GM12878 (cell line): Measurements from ENCODE around the gene RAPGEF6. TPM values are rescaled to one million over a fixed set of nuclear protein-coding genes. Genes with fewer than 3 reads are reported as not detected.

ENCODE experiments used
- ATAC-seq: fragments of 200-7000 bp; cut with Tn5 transposase; 3 replicates; pipeline ENCODE4 v1.9.1; 2020; ENCODE audit warnings: mild to moderate bottlenecking, moderate library complexity
- BruUV-seq: library from RNA; stranded (reverse); fragments of 400-500 nt; replicated peaks from 2 replicates; lab custom pipeline; 2021; lab: Mats Ljungman, UMichigan
- CTCF ChIA-PET: fragments of 300-600 bp; sonication (Branson Sonifier 250); formaldehyde crosslinking; extraction: SDS; loops from one replicate; lab custom pipeline; 2021; ENCODE audit warnings: inconsistent platforms; lab: Yijun Ruan, JAX
- POLR2A ChIA-PET: fragments of 350-600 bp; formaldehyde crosslinking; extraction: SDS; loops from one replicate; lab custom pipeline; 2021; ENCODE audit warnings: inconsistent platforms; lab: Charles Lee
- RAD21 ChIA-PET: fragments of 300-600 bp; sonication (Branson Sonifier 250); formaldehyde crosslinking; loops from one replicate; lab custom pipeline; 2023; ENCODE audit warnings: antibody characterized with exemption; ENCODE audit not compliant: unreplicated experiment; lab: Charles Lee
- SMC1A ChIA-PET: fragments of 300-600 bp; sonication (Branson Sonifier 250); formaldehyde crosslinking; loops from one replicate; lab custom pipeline; 2023; ENCODE audit not compliant: unreplicated experiment, uncharacterized antibody; lab: Charles Lee
- DNase-seq: peaks from one replicate; pipeline ENCODE4 v3.0.0-alpha.2; 2011; ENCODE audit warnings: low read depth, low spot score
- FAIRE-seq: peaks from 3 replicates; lab custom pipeline; 2011; peaks lifted over from hg19 to GRCh38; lab: Jason Lieb, UNC
- H2AFZ ChIP-seq: 2 replicates; pipeline ENCODE4 v1.6.0; 2011; ENCODE audit warnings: low read depth, low read length, control low read depth; ENCODE audit not compliant: control insufficient read depth
- H3K27ac ChIP-seq: 2 replicates; pipeline ENCODE4 v1.5.1; 2011; ENCODE audit warnings: control low read depth; ENCODE audit not compliant: control insufficient read depth, insufficient read depth
- H3K27me3 ChIP-seq, 2 experiments: replicated peaks in 1 of 2; 2 replicates each; pipeline versions ENCODE4 v1.6.0 to v1.6.1; 2011; ENCODE audit warnings: low read length in 1 of 2; ENCODE audit not compliant: control insufficient read depth in 2 of 2, insufficient read depth in 2 of 2
- H3K36me3 ChIP-seq, 2 experiments: 2 replicates each; pipeline ENCODE4 v1.5.1; 2011; ENCODE audit warnings: low read length in 1 of 2; ENCODE audit not compliant: control insufficient read depth in 2 of 2, insufficient read depth in 2 of 2
- H3K4me1 ChIP-seq: 2 replicates; pipeline ENCODE4 v1.6.1; 2011; ENCODE audit warnings: mild to moderate bottlenecking, low read length, moderate library complexity, mixed read lengths; ENCODE audit not compliant: control insufficient read depth, insufficient read depth
- H3K4me2 ChIP-seq: 2 replicates; pipeline ENCODE4 v1.6.0; 2011; ENCODE audit warnings: control low read depth; ENCODE audit not compliant: control insufficient read depth, insufficient read depth
- H3K4me3 ChIP-seq: fragments of 200-600 bp; sonication (generic); 2 replicates; pipeline ENCODE4 v1.5.1; 2016
- H3K79me2 ChIP-seq: 2 replicates; pipeline ENCODE4 v1.6.0; 2011; ENCODE audit warnings: low read length; ENCODE audit not compliant: control insufficient read depth, insufficient read depth
- H3K9ac ChIP-seq: 2 replicates; pipeline ENCODE4 v1.8.0; 2011; ENCODE audit warnings: low read length, control low read depth, mixed read lengths; ENCODE audit not compliant: control insufficient read depth, insufficient read depth
- H3K9me3 ChIP-seq: replicated peaks from 3 replicates; pipeline ENCODE4 v1.5.1; 2011; ENCODE audit warnings: mild to moderate bottlenecking, low read length; ENCODE audit not compliant: control insufficient read depth, insufficient read depth
- H4K20me1 ChIP-seq: 2 replicates; pipeline ENCODE4 v1.6.0; 2011; ENCODE audit not compliant: control insufficient read depth, insufficient read depth
- CEBPB ChIP-seq, 2 experiments: fragments of 150-350 bp in 1 of 2; IDR thresholded peaks; 2 replicates each; pipeline ENCODE4 v1.6.1; 2012 to 2014; ENCODE audit warnings: low read depth in 2 of 2, low read length in 2 of 2, borderline replicate concordance in 1 of 2, inconsistent platforms in 1 of 2
- EED ChIP-seq: sonication (generic); IDR thresholded peaks from 2 replicates; pipeline ENCODE4 v1.6.1; 2016; ENCODE audit warnings: antibody characterized with exemption, low read depth
- ELK1 ChIP-seq: IDR thresholded peaks from 2 replicates; pipeline ENCODE4 v1.6.1; 2012; ENCODE audit warnings: low read depth, low read length, improper control_type of control experiment
- ESRRA ChIP-seq: IDR thresholded peaks from 2 replicates; pipeline ENCODE4 v1.6.1; 2012; ENCODE audit warnings: mild to moderate bottlenecking, low read length, improper control_type of control experiment
- GABPA ChIP-seq: IDR thresholded peaks from 2 replicates; pipeline ENCODE4 v1.6.1; 2014; ENCODE audit warnings: antibody characterized with exemption, low read depth, mild to moderate bottlenecking, inconsistent platforms
- HDAC6 ChIP-seq: fragments of 200-600 bp; sonication (generic); IDR thresholded peaks from one replicate; pipeline ENCODE4 v1.8.0; 2017; ENCODE audit warnings: antibody characterized with exemption; ENCODE audit not compliant: unreplicated experiment
- MXI1 ChIP-seq: fragments of 150-350 bp; IDR thresholded peaks from 2 replicates; pipeline ENCODE4 v1.6.1; 2011; ENCODE audit warnings: low read depth, mild to moderate bottlenecking, inconsistent platforms, low read length, improper control_type of control experiment
- NFIC ChIP-seq: IDR thresholded peaks from 2 replicates; pipeline ENCODE4 v1.6.1; 2012; ENCODE audit warnings: low read depth, mild to moderate bottlenecking, inconsistent platforms, low read length, moderate library complexity
- SIN3A ChIP-seq: IDR thresholded peaks from 2 replicates; pipeline ENCODE4 v1.6.1; 2012; ENCODE audit warnings: low read depth, low read length, improper control_type of control experiment
- SMC3 ChIP-seq: IDR thresholded peaks from 2 replicates; pipeline ENCODE4 v1.6.1; 2011; ENCODE audit warnings: low read length, improper control_type of control experiment, borderline replicate concordance
- SP1 ChIP-seq: IDR thresholded peaks from one replicate; pipeline ENCODE4 v1.6.1; 2011; ENCODE audit warnings: low read depth, low read length
- STAT3 ChIP-seq: IDR thresholded peaks from 2 replicates; pipeline ENCODE4 v1.6.1; 2011; ENCODE audit warnings: low read depth, low read length, improper control_type of control experiment
- TARDBP ChIP-seq: IDR thresholded peaks from 2 replicates; pipeline ENCODE4 v1.6.1; 2016; ENCODE audit warnings: borderline replicate concordance
- TBL1XR1 ChIP-seq: IDR thresholded peaks from 2 replicates; pipeline ENCODE4 v1.6.1; 2012; ENCODE audit warnings: low read depth, low read length, improper control_type of control experiment
- ZBED1 ChIP-seq: IDR thresholded peaks from 2 replicates; pipeline ENCODE4 v1.6.1; 2016; ENCODE audit warnings: borderline replicate concordance
- WGBS: methylation state at CpG from one replicate; pipeline ENCODE4 v1.1.6; 2016; ENCODE audit warnings: low lambda C conversion rate; ENCODE audit not compliant: insufficient replicate concordance, insufficient coverage; ENCODE audit errors: missing lambda C conversion rate; 5-methylcytosine and 5-hydroxymethylcytosine counted together
- in situ Hi-C: fragments of 300-500 bp; cut with MboI; formaldehyde crosslinking; loops from 9 replicates; pipeline ENCODE4 v1.14.3; 2018; ENCODE audit warnings: mixed read lengths
- intact Hi-C: fragments of 100-400 bp; cut with micrococcal nuclease; formaldehyde crosslinking; loops from one replicate; pipeline ENCODE4 v1.14.2; 2022; ENCODE audit not compliant: unreplicated experiment
- polyA plus RNA-seq, 11 experiments: library from polyadenylated mRNA; depleted of rRNA in 4 of 11; unstranded in 6 of 11; stranded (reverse) in 5 of 11; fragments of >200 nt; fragmentation: Nextera tagmentation in 4 of 11; fragmentation: Illumina TruSeq in 1 of 11; extraction: Ambion mirVana in 4 of 11; extraction: Trizol in 1 of 11; gene quantifications; 1 replicate in 1 of 11; 2 replicates in 10 of 11; pipeline versions ENCODE4 v1.2.1 to v1.2.3, GENCODE V29; 2011 to 2016; ENCODE audit warnings: inconsistent platforms in 2 of 11, missing spikeins in 2 of 11, low read depth in 1 of 11
- total RNA-seq, 4 experiments: library from RNA; depleted of rRNA in 3 of 4; stranded (reverse); fragments of >200 nt in 3 of 4; fragmentation: Illumina TruSeq in 1 of 4; extraction: Trizol in 1 of 4; gene quantifications; 2 replicates each; pipeline versions ENCODE4 v1.2.1 to v1.2.3, GENCODE V29; 2013 to 2021

RAPGEF6 gene
- total and polyA plus RNA-seq, 10 of the 15 experiments (the other 5 are each of a cell fraction or from before 2014, with no cell fraction given) = 2.9 to 24.0 (median 14.2) TPM

GRCh38 chr5:131541071-131541470 lies 94.0 kb downstream of the RAPGEF6 start:
- Histone ChIP-seq H2AFZ (no peak overlapping the region), H3K4me2 (no peak overlapping the region), H3K9me3 (no peaks in the 10 kb centered on the region), H3K9ac (no peak overlapping the region), H3K27ac (no peak overlapping the region), H4K20me1 (no peaks in the 10 kb centered on the region), H3K27me3 (no peaks in the 10 kb centered on the region), H3K4me1 (peaks cover 11% of the 10 kb centered on the region), H3K36me3 (peaks cover 0 to 3% of the 10 kb centered on the region in 2 experiments; a peak in 1 of 4 replicates)
- ChIA-PET POLR2A (interaction anchor here (0.9 kb wide), 1 partner anchor 9 kb away, joined by 3 read pairs; no protein-coding TSS in a partner anchor), CTCF (interaction anchor here (1.3 kb wide), 1 partner anchor 9 kb away, joined by 9 read pairs; no protein-coding TSS in a partner anchor), RAD21 (no interaction called here), SMC1A (interaction anchor here (0.7 to 2.5 kb wide), 5 partner anchors 9 to 32 kb away, joined by 3 to 13 read pairs (median 3); no protein-coding TSS in a partner anchor)
- intact Hi-C loops = no loop called here
- in situ Hi-C loops = no loop called here
- FAIRE-seq = no peak
- TF ChIP-seq TARDBP = no peak
- TF ChIP-seq NFIC = no peak
- TF ChIP-seq EED = no peak
- no peak for TF ChIP-seq SP1
- TF ChIP-seq, all 136 proteins: peak for 0
- Histone ChIP-seq H3K4me3 (no peak overlapping the region), H3K79me2 (peaks cover 9% of the 10 kb centered on the region)
- DNase-seq = no peak
- no TSS peak for BruUV-seq
- no peak for ATAC-seq

- 100% methylated on average over 1 of the region's 1 CpG for WGBS
- FAIRE-seq (no peak), DNase-seq (no peak), ATAC-seq (no peak)
- CTCF ChIA-PET = interaction anchor here (1.4 to 1.9 kb wide), 2 partner anchors 42 to 43 kb away, joined by 3 to 5 read pairs; no protein-coding TSS in a partner anchor
- Histone ChIP-seq H3K27ac (no peak overlapping the region), H4K20me1 (no peaks in the 10 kb centered on the region), H3K4me1 (peaks cover 12% of the 10 kb centered on the region), H3K36me3 (no peaks in the 10 kb centered on the region; a peak in 1 of 4 replicates), H3K4me2 (no peak overlapping the region), H3K9me3 (no peaks in the 10 kb centered on the region), H2AFZ (no peak overlapping the region), H3K4me3 (no peak overlapping the region), H3K27me3 (no peaks in the 10 kb centered on the region), H3K9ac (no peak overlapping the region), H3K79me2 (peaks cover 14% of the 10 kb centered on the region)
- in situ Hi-C loops (no loop called here), intact Hi-C loops (no loop called here)
- no TSS peak for BruUV-seq
- SMC1A ChIA-PET = no interaction called here
- RAD21 ChIA-PET = no interaction called here
- POLR2A ChIA-PET = no interaction called here
- TF ChIP-seq GABPA = no peak
- no peak for TF ChIP-seq TBL1XR1
- TF ChIP-seq MXI1 = no peak
- no peak for TF ChIP-seq STAT3
- TF ChIP-seq ESRRA = no peak
- TF ChIP-seq SIN3A = no peak
- TF ChIP-seq CEBPB (IDR thresholded peaks at IDR 0.05; ENCODE audit: borderline replicate concordance in 1 of 2, low read depth in 2 of 2, low read length in 2 of 2) = no peak
- no peak for TF ChIP-seq ELK1
- no peak for TF ChIP-seq SMC3
- no peak for TF ChIP-seq HDAC6
- no peak for TF ChIP-seq ZBED1
Measured at GRCh38 chr5:131539251-131539650, 95.8 kb downstream of the RAPGEF6 start.
